Measurements from ENCODE around the gene RAB41. TPM values are rescaled to one million over a fixed set of nuclear protein-coding genes. Genes with fewer than 3 reads are reported as not detected.
"Not testable (repeated sequence)": the region's sequence is repeated elsewhere in the genome, so short reads cannot be mapped to it uniquely, and the experiment has no call there.

RAB41 gene
- not detected for total RNA-seq

DNA sequence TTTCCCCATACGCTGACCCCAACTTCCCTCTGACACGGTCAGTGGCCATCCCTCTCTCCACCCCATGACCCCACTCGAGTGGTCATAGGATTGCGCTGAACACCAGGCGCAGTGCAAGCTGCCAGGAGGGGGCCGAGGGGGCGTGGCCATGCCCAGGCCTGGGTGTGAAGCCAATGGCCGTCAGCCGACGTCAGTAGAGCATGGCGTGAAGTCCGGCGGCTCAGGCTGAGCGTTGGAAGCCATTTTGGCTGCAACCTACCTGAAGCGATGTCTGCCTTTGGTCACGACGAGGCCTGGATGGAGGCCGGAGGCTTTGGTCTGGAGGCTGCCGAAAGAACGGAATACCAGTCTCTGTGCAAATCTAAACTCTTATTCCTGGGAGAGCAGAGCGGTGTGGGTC, at the start of gene RAB41:
Gene RAB41, plus strand, starts transcription at position 222 of the 400 bp plus-strand sequence. Its CDS starts 46 bp downstream, at position 268.
- Histone ChIP-seq H3K4me1 (no peaks in the 10 kb centered on the region), H3K4me3 (no peak within 1 kb of the TSS), H3K36me3 (peaks cover 0 to 37% (median 0%) of the 10 kb centered on the region in 3 donors), H3K9me3 (no peaks in the 10 kb centered on the region), H3K27ac (no peak within 1 kb of the TSS), H3K27me3 (no peaks in the 10 kb centered on the region)
- DNase-seq (ENCODE audit: low spot score in 2 of 2) = no peak
- WGBS, 2 donors = 91 to 94% methylated on average over 18 to 21 of the region's 21 CpGs
- TF ChIP-seq, protein P1, sequence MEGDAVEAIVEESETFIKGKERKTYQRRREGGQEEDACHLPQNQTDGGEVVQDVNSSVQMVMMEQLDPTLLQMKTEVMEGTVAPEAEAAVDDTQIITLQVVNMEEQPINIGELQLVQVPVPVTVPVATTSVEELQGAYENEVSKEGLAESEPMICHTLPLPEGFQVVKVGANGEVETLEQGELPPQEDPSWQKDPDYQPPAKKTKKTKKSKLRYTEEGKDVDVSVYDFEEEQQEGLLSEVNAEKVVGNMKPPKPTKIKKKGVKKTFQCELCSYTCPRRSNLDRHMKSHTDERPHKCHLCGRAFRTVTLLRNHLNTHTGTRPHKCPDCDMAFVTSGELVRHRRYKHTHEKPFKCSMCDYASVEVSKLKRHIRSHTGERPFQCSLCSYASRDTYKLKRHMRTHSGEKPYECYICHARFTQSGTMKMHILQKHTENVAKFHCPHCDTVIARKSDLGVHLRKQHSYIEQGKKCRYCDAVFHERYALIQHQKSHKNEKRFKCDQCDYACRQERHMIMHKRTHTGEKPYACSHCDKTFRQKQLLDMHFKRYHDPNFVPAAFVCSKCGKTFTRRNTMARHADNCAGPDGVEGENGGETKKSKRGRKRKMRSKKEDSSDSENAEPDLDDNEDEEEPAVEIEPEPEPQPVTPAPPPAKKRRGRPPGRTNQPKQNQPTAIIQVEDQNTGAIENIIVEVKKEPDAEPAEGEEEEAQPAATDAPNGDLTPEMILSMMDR (IDR thresholded peaks at IDR 0.05) = no peak
- TF ChIP-seq POLR2A (IDR thresholded peaks at IDR 0.05) (no peak), EP300 (IDR thresholded peaks at IDR 0.05) (no peak)

DNA sequence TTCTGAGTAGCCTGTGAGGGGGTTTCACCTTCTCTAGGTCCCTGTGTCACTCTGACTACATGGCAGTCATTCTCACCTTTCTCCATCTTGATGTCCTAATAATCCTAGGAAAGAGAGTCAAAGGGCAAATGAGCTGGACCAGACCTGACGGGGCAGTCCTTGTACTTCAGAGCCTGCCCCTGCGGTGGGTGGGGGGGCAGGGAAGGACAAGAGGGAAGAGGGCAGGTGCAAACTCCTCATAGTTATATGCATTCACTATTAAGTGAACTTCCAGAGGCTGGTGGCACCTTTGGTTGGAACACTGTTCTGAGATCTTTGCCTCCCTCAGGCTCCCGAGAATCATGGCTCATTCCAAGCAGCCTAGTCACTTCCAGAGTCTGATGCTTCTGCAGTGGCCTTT, 47.6 kb upstream of the RAB41 start, which contains the start of gene AWAT1:
Gene AWAT1, plus strand, starts transcription at position 301 of the 400 bp plus-strand sequence. Its CDS starts 41 bp downstream, at position 342.
- Histone ChIP-seq H3K4me1 (no peaks in the 10 kb centered on the region), H3K9me3 (no peaks in the 10 kb centered on the region), H3K27me3 (no peaks in the 10 kb centered on the region), H3K36me3 (no peaks in the 10 kb centered on the region), H3K27ac (no peak within 1 kb of the TSS), H3K4me3 (no peak within 1 kb of the TSS)
- TF ChIP-seq, protein P1 (IDR thresholded peaks at IDR 0.05) = no peak
- no peak for TF ChIP-seq EP300 (IDR thresholded peaks at IDR 0.05)
- no peak for TF ChIP-seq POLR2A (IDR thresholded peaks at IDR 0.05)
- DNase-seq (ENCODE audit: low spot score in 2 of 2) = no peak
- 71 to 76% methylated on average over 2 to 3 of the region's 3 CpGs for WGBS, 2 donors

DNA sequence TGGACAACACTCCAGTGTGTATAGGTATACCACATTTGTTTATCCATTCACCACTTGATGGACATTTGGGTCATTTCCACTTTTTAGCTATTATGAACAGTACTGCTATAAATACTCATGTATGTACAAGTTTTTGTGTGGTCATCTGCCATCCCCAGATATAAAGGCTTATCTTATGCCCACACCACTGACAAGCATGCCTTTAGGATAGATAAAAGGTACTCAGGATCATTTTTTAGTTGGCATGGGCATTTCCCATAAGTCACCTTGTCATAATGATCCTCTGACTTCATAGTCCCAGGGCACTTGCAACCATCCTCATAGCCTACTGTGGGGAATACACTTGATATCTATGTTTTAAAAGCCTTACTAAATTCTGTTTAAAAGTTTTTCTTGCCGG, 41.2 kb upstream of the RAB41 start:
- no peak overlapping the region for H3K4me3 ChIP-seq
- H3K27ac ChIP-seq = no peak overlapping the region
- DNase-seq (ENCODE audit: low spot score in 2 of 2) = no peak
- TF ChIP-seq EP300 (IDR thresholded peaks at IDR 0.05) (no peak), POLR2A (IDR thresholded peaks at IDR 0.05) (no peak)
- TF ChIP-seq, protein P1 (IDR thresholded peaks at IDR 0.05) = no peak
- H3K4me1 ChIP-seq = no peaks in the 10 kb centered on the region
- no peaks in the 10 kb centered on the region for H3K9me3 ChIP-seq
- 88 to 100% methylated on average over 1 of the region's 1 CpG for WGBS, 2 donors
- no peaks in the 10 kb centered on the region for H3K36me3 ChIP-seq
- H3K27me3 ChIP-seq = no peaks in the 10 kb centered on the region

DNA sequence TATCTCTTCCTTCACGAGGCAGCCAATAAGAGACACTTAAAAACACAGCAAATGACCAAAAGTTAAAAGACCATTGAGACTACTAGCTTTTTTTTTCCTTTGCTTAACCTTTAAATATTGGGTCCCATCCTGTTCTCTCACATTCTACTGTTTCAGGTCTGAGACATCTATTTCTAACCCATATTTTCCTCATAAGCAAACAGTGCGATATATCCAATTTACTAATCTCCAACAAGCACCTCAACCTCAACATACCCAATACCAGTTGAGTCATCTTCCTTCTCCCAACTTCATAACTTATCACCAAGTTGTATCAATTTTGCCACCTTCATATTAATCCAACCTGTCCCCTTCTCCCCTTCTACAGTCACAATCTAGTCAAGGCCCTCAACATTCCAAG, 40.5 kb upstream of the RAB41 start:
- Histone ChIP-seq H3K27me3 (no peaks in the 10 kb centered on the region), H3K4me1 (no peaks in the 10 kb centered on the region), H3K27ac (no peak overlapping the region), H3K9me3 (no peaks in the 10 kb centered on the region), H3K36me3 (no peaks in the 10 kb centered on the region), H3K4me3 (no peak overlapping the region)
- WGBS, 2 donors = 79 to 94% methylated on average over 2 of the region's 2 CpGs
- TF ChIP-seq POLR2A (IDR thresholded peaks at IDR 0.05) (no peak), EP300 (IDR thresholded peaks at IDR 0.05) (no peak)
- TF ChIP-seq, protein P1 (IDR thresholded peaks at IDR 0.05) = no peak
- no peak for DNase-seq (ENCODE audit: low spot score in 2 of 2)

DNA sequence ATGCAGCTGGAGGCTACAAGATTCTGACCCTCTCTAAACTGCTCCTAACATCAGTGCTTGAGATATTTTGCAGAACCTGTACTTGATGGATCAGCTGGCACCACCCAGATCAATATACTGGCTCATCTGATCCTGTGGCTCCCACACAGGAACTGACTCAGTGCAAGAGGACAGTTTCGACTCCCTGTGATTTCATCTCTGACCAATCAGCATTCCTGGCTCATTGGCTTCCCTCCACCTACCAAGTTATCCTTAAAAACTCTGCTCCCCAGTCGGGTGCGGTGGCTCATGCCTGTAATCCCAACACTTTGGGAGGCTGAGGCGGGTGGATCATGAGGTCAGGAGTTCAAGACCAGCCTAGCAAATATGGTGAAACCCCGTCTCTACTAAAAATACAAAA, 38.4 kb upstream of the RAB41 start:
- not testable (repeated sequence) for H3K27ac ChIP-seq; H3K4me1 ChIP-seq; H3K36me3 ChIP-seq; H3K27me3 ChIP-seq; DNase-seq (ENCODE audit: low spot score in 2 of 2); H3K9me3 ChIP-seq; H3K4me3 ChIP-seq
- 76 to 87% methylated on average over 5 of the region's 5 CpGs for WGBS, 2 donors

DNA sequence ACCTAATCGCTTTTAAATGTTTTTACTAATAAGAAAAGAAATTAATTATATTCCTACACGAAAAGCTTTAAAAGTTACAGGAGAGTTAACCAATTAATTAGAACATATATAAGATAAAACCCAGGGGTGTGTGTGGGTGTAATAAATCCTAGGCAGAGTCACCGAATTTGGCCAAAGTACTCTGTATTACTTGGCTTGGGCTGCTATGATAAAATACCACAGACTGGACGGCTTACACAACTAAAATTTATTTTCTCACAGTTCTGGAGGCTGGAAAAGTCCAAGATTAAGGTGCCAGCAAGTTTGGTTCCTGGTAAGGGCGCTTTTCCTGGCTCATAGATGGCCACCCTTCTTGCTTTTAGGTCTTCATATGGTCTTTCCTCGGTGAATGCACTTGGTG, 37.1 kb upstream of the RAB41 start:
- Histone ChIP-seq H3K4me1 (no peaks in the 10 kb centered on the region), H3K27ac (no peak overlapping the region), H3K9me3 (no peaks in the 10 kb centered on the region), H3K36me3 (no peaks in the 10 kb centered on the region), H3K27me3 (no peaks in the 10 kb centered on the region), H3K4me3 (no peak overlapping the region)
- TF ChIP-seq POLR2A (IDR thresholded peaks at IDR 0.05) (no peak), EP300 (IDR thresholded peaks at IDR 0.05) (no peak)
- TF ChIP-seq, protein P1 (IDR thresholded peaks at IDR 0.05) = no peak
- no peak for DNase-seq (ENCODE audit: low spot score in 2 of 2)
- WGBS, 2 donors = 69 to 75% methylated on average over 6 of the region's 6 CpGs
